ENCODE measurements around the gene PTPN6. TPM values are rescaled to one million over a fixed set of nuclear protein-coding genes. Genes with fewer than 3 reads are reported as not detected.

The PTPN6 gene
- total and polyA plus RNA-seq, 2 donors (not counting 1 experiment from before 2014, with no cell fraction given), result 0.06 TPM; not detected in 1

GRCh38 chr12:6978611-6979011 lies 27.5 kb downstream of the PTPN6 start:
- Histone ChIP-seq H3K36me3 (ENCODE audit: control insufficient read depth, insufficient read depth, low read length) (peaks cover 23% of the 10 kb centered on the region), H3K79me2 (ENCODE audit: control insufficient read depth, insufficient read depth, low read length) (no peaks in the 10 kb centered on the region), H3K4me1 (ENCODE audit: control insufficient read depth, extremely low read depth, insufficient read depth, low read length) (no peaks in the 10 kb centered on the region), H4K20me1 (ENCODE audit: control insufficient read depth, extremely low read depth, insufficient read depth, low read length) (no peaks in the 10 kb centered on the region), H3K4me2 (ENCODE audit: extremely low read depth, insufficient read depth, low read length) (no peak overlapping the region), H3K9me3 (ENCODE audit: control insufficient read depth, insufficient read depth, low read depth, low read length) (no peaks in the 10 kb centered on the region), H3K4me3 (replicated peaks in 1 of 4; ENCODE audit: control extremely low read depth in 1 of 4, insufficient read depth in 1 of 4, low read depth in 3 of 4, low read length in 4 of 4) (no peak overlapping the region), H3K27ac (ENCODE audit: insufficient read depth, low read length) (no peak overlapping the region), H3K27me3 (ENCODE audit: control insufficient read depth, insufficient read depth, low read length) (no peaks in the 10 kb centered on the region), H3K9ac (ENCODE audit: insufficient read depth, low read length) (no peak overlapping the region), H2AFZ (ENCODE audit: low read length) (no peak overlapping the region)
- no peak for TF ChIP-seq CTCF (conservative IDR thresholded peaks at IDR 0.05 in 1 of 2, IDR thresholded peaks at IDR 0.05 in 1 of 2; ENCODE audit: low read depth in 1 of 2, low read length in 2 of 2)
- no peak for TF ChIP-seq EZH2 (IDR thresholded peaks at IDR 0.05; ENCODE audit: low read length, missing control alignments)
- no peak for DNase-seq (ENCODE audit: low read depth in 2 of 2)

- H3K4me2 ChIP-seq (ENCODE audit: extremely low read depth, insufficient read depth, low read length), result no peak overlapping the region
These were observed 27.9 kb downstream of the PTPN6 start for GRCh38 chr12:6979021-6979420.

GRCh38 chr12:6979453-6979852 lies 28.3 kb downstream of the PTPN6 start:
- Histone ChIP-seq H3K36me3 (ENCODE audit: control insufficient read depth, insufficient read depth, low read length) (peaks cover 19% of the 10 kb centered on the region), H4K20me1 (ENCODE audit: control insufficient read depth, extremely low read depth, insufficient read depth, low read length) (no peaks in the 10 kb centered on the region), H2AFZ (ENCODE audit: low read length) (no peak overlapping the region), H3K27ac (ENCODE audit: insufficient read depth, low read length) (no peak overlapping the region), H3K4me1 (ENCODE audit: control insufficient read depth, extremely low read depth, insufficient read depth, low read length) (no peaks in the 10 kb centered on the region), H3K4me2 (ENCODE audit: extremely low read depth, insufficient read depth, low read length) (no peak overlapping the region), H3K9ac (ENCODE audit: insufficient read depth, low read length) (no peak overlapping the region), H3K9me3 (ENCODE audit: control insufficient read depth, insufficient read depth, low read depth, low read length) (no peaks in the 10 kb centered on the region), H3K27me3 (ENCODE audit: control insufficient read depth, insufficient read depth, low read length) (no peaks in the 10 kb centered on the region), H3K79me2 (ENCODE audit: control insufficient read depth, insufficient read depth, low read length) (no peaks in the 10 kb centered on the region), H3K4me3 (replicated peaks in 1 of 4; ENCODE audit: control extremely low read depth in 1 of 4, insufficient read depth in 1 of 4, low read depth in 3 of 4, low read length in 4 of 4) (no peak overlapping the region)
- TF ChIP-seq EZH2 (IDR thresholded peaks at IDR 0.05; ENCODE audit: low read length, missing control alignments), result no peak
- no peak for TF ChIP-seq CTCF (conservative IDR thresholded peaks at IDR 0.05 in 1 of 2, IDR thresholded peaks at IDR 0.05 in 1 of 2; ENCODE audit: low read depth in 1 of 2, low read length in 2 of 2)
- no peak for DNase-seq (ENCODE audit: low read depth in 2 of 2)

More at GRCh38 chr12:6979021-6979420, 27.9 kb downstream of the PTPN6 start:
- H3K27ac ChIP-seq (ENCODE audit: insufficient read depth, low read length), result no peak overlapping the region
- no peak for DNase-seq (ENCODE audit: low read depth in 2 of 2)
- no peaks in the 10 kb centered on the region for H3K27me3 ChIP-seq (ENCODE audit: control insufficient read depth, insufficient read depth, low read length)
- no peaks in the 10 kb centered on the region for H4K20me1 ChIP-seq (ENCODE audit: control insufficient read depth, extremely low read depth, insufficient read depth, low read length)
- H3K79me2 ChIP-seq (ENCODE audit: control insufficient read depth, insufficient read depth, low read length), result no peaks in the 10 kb centered on the region
- H3K9me3 ChIP-seq (ENCODE audit: control insufficient read depth, insufficient read depth, low read depth, low read length), result no peaks in the 10 kb centered on the region
- H3K4me3 ChIP-seq (replicated peaks in 1 of 4; ENCODE audit: control extremely low read depth in 1 of 4, insufficient read depth in 1 of 4, low read depth in 3 of 4, low read length in 4 of 4), result no peak overlapping the region
- H2AFZ ChIP-seq (ENCODE audit: low read length), result no peak overlapping the region
- H3K36me3 ChIP-seq (ENCODE audit: control insufficient read depth, insufficient read depth, low read length), result peaks cover 23% of the 10 kb centered on the region
- no peak overlapping the region for H3K9ac ChIP-seq (ENCODE audit: insufficient read depth, low read length)
- TF ChIP-seq EZH2 (IDR thresholded peaks at IDR 0.05; ENCODE audit: low read length, missing control alignments), result no peak
- TF ChIP-seq CTCF (conservative IDR thresholded peaks at IDR 0.05 in 1 of 2, IDR thresholded peaks at IDR 0.05 in 1 of 2; ENCODE audit: low read depth in 1 of 2, low read length in 2 of 2), result no peak
- no peaks in the 10 kb centered on the region for H3K4me1 ChIP-seq (ENCODE audit: control insufficient read depth, extremely low read depth, insufficient read depth, low read length)

All from fibroblast of lung (primary cell).